SW 1271 (cell line): ENCODE results near the gene DNMBP.
A peak's percentile ranks its signal among the peaks of the same experiment; 100 is the strongest.
"Not testable (repeated sequence)": the region's sequence is repeated elsewhere in the genome, so short reads cannot be mapped to it uniquely, and the experiment has no call there.

Experiments
- DNase-seq, 2 experiments: peaks; one replicate each; lab custom pipeline; 2025; lab: John Stamatoyannopoulos, UW

DNMBP gene

DNA sequence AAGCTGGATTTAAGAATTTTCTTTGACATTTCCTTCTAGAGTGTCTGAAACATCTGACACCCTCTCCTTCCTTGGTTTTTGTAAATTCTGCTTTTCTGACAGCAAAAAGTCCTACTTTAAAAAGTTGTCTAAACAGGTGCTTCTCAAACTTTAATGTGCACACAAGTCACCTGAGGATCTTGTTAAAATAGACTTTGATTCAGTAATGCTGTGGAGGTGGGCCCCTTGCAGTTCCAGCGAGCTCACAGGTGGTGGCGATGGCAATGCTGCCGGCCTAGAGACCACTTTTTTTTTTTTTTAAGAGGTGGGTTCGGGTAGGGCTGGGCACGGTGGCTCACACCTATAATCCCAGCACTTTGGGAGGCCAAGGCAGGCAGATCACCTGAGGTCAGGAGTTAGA is 150.2 kb downstream of the DNMBP start:
- DNase-seq, result no peak

DNA sequence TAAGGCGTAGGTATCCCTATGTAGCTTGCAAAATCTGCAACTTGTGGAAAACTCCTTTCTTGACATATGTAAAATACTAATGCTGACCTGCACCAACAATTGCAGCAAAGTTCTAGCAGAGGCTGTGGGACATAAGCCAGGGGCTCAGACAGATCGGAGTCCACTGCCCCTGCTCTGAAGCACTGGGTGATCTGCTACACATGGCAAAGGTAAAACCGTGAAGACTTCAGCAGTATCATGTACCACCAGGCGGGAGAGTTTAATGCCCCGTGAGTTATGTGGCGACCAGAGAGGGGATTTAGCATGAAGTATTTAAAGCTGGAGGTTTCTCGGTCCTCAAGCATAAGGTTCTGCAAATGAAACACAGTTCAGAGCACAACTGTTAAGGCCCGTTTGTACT is 150.9 kb downstream of the DNMBP start:
- DNase-seq, result no peak

- DNase-seq, result no peak
These were observed 154.2 kb downstream of the DNMBP start for GRCh38 chr10:99855479-99856071.

DNA sequence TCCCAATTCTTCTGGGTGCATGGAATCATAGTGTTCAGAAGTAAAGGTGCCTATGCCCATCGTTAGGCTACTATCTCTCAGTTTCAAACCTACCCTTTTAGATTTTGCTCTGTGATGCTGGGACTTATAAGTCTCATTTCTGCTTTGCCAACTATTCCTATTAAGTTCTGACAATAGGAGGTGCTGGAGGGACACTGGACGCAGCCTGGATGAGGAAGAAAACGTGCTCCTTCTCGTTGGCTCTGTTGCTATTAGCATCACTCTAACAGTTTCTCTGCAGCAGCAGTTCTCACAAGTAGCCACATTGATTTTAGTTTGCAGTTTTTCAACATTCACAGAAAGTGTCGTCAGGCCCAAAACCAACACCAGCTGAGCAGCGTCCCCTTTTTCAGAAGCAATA is 154.9 kb downstream of the DNMBP start:
- no peak for DNase-seq

DNA sequence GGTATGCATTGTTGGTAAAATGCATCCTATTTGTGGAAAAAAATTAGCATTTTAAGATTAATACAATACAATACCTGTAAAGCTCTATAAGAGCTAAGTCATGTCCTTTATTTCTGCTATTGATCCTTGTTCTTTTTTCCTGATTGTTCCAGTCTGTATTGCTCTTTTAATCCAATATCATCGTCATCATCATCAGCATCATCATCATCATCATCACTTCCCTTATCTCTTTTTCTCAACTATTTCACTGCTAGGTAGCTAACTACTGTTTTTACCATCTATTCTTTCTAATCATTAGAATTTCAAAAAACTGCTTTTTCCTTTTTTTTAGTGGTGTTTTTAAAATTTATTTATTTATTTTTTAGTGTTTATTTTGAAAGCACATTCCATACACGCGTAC is 156.1 kb downstream of the DNMBP start:
- DNase-seq, result no peak

- DNase-seq, result no peak
These were observed 157.1 kb downstream of the DNMBP start for GRCh38 chr10:99852481-99853213.

- DNase-seq, result no peak
These were observed 157.9 kb downstream of the DNMBP start for GRCh38 chr10:99851825-99852224.

- DNase-seq, result no peak
These were observed 158.9 kb downstream of the DNMBP start for GRCh38 chr10:99850767-99851340.

DNA sequence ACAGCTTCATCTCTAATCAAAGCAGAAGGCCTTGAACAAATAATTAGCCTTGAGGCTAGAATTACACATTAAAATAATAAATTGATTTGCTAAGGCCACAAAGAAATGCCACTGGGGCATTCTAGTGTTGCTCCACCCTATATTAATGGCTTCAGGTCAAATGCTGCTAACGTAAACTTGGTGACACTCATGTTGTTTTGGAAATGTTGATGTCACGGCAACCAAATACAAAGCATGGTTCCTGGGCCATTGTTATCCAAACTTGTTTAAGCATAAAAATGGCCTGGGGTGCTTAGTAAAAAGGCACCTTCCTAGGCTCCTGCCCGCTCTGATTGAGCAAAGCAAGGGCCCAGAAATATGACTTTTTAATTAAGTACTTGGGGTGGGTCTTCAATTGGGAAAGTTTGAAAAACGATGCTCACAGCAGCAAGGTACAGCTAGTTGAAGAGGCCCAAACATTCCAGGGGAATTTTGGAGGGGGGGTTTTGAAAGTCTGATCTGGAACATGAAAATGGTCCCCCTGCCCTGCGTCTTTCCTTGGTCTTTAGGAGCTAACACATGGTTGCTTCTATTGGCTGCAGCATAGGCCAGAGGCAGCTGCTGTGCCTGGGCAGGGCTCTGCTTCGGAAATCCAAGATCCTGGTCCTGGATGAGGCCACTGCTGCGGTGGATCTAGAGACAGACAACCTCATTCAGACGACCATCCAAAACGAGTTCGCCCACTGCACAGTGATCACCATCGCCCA is 159.6 kb downstream of the DNMBP start:
- DNase-seq, result no peak

GRCh38 chr10:99849536-99849935 is 160.2 kb downstream of the DNMBP start:
- DNase-seq, result no peak

GRCh38 chr10:99849057-99849456 is 160.7 kb downstream of the DNMBP start:
- DNase-seq, result no peak

DNA sequence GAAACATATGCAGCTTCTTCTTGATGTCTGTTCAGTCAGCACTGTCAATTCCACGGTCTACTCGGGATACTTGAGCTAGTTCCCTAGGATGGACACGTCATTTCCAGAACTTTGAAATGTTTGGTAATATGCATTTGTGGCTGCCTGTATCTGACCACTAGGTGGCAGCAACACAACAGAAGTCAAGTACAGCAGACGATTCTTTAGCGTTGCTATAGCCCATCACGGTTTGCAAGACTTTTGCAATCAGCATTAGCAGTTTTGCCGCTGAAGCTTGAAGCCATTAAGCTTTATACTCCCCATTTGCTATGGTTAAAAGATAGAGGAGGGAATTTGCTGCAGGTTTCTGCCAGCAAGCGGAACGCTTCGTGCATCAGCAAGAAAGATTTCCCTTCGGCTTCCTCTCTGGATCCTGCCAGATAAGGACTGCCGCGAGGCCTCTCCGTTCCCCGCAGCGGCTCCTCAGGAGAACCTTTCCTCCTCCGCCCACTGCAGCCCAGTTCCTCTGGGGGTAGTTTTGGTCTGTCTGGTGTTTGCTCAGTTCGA is 163.8 kb downstream of the DNMBP start:
- DNase-seq, result peak; percentile 7 to 65

GRCh38 chr10:99844433-99844955 is 165.3 kb downstream of the DNMBP start:
- DNase-seq, result no peak

- DNase-seq, result no peak
These were observed 166.4 kb downstream of the DNMBP start for GRCh38 chr10:99843310-99843709.

GRCh38 chr10:99841746-99842145 is 168.0 kb downstream of the DNMBP start:
- DNase-seq, result no peak

DNA sequence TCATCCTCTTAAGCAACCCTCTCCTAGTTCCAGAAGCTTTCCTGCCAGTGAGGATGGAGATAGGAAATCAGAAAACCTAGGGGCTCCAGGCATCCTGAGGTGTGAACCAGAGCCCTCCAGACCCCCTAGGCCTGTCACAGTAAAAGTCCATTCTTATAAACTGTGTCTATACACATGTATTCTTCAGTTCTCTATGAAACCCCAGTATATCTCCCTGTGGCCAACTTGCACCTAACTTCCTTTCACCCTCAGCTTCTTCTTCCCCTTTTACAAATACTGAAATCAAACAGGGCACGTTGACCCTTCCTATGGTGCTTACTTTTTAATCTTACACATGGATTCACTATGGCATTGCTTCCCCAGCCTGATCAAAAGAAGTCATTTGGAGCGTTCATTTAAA is 168.9 kb downstream of the DNMBP start:
- DNase-seq, result not testable (repeated sequence)

GRCh38 chr10:99836711-99837110 is 173.0 kb downstream of the DNMBP start:
- no peak for DNase-seq

- no peak for DNase-seq
These were observed 173.8 kb downstream of the DNMBP start for GRCh38 chr10:99835947-99836346.

DNA sequence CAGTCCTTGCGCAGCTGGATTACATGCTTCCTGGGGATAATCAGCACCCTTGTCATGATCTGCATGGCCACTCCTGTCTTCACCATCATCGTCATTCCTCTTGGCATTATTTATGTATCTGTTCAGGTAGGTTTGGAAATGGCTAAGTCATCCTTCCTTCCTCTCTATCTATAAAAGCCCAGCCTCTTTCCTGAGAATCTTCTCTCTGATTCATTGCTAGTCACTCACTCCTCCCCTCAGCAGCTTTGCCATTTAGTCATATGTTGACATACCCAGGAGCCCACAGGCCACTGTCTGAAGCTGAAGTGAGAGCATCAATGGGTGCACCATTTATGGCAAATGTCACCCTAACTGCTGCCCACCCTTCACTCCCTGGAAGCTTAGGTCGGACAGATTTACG is 175.3 kb downstream of the DNMBP start:
- no peak for DNase-seq

DNA sequence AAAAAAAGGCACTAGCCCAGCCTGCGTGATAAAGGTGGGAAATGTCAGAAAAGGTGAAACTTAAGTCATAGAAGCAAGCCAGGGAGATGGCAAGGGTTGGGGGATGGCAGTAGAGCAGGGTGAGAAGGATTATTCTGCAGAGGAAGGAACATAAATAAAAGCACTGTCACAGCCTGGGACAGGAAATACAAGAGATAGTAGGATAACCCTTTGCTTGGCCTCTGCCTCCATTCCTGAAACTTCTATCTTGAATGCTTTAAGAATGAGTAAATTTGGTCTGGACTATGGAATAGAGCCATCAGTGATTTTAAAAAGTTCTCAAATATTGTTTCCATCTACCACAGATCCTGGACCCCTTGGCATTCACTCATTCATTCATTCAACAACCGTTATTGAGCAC is 177.3 kb downstream of the DNMBP start:
- DNase-seq, result no peak

GRCh38 chr10:99828464-99828863 is 181.3 kb downstream of the DNMBP start:
- DNase-seq, result no peak

DNA sequence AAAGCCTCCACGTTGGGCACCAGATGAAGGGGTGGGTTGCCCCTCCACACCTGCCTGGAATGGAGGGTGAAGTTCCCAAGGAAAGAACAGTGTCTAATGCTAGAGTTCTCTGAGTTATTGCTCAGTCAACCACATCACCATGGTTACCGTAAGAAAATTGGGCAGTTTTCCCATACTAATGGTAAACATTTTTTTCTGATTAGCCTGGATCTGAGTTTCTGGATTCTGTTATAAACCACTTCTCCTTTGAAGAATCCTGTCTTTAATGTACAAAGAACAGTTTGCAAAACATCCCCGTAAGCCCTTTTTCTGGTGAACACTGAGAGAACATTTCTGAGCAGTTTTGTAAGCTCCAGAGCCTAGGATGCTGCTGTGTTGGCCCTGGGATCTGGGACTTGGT is 181.8 kb downstream of the DNMBP start:
- no peak for DNase-seq
